Loucy (cell line): Measurements from ENCODE around the gene CHURC1.

Source experiments
- H2AFZ ChIP-seq: fragments of 200-600 bp; sonication (generic); 2 replicates; pipeline ENCODE4 v1.6.0; 2016; ENCODE audit warnings: antibody characterized with exemption, mild to moderate bottlenecking, low read length, moderate library complexity
- H3F3A ChIP-seq: fragments of 200-600 bp; 2 replicates; pipeline ENCODE4 v1.6.0; 2016; ENCODE audit warnings: antibody characterized with exemption, low read depth, mild to moderate bottlenecking
- H3K27me3 ChIP-seq: fragments of 200-600 bp; sonication (generic); 2 replicates; pipeline ENCODE4 v1.6.1; 2014; ENCODE audit warnings: low read length, mild to moderate bottlenecking; ENCODE audit not compliant: insufficient read depth, poor library complexity, severe bottlenecking
- H3K36me3 ChIP-seq: fragments of 200-600 bp; sonication (generic); 2 replicates; pipeline ENCODE4 v1.6.1; 2016; ENCODE audit warnings: low read length; ENCODE audit not compliant: insufficient read depth
- H3K4me1 ChIP-seq: fragments of 200-600 bp; sonication (generic); 2 replicates; pipeline ENCODE4 v1.5.1; 2014; ENCODE audit warnings: low read length, mild to moderate bottlenecking; ENCODE audit not compliant: insufficient read depth, poor library complexity, severe bottlenecking
- H3K4me2 ChIP-seq: fragments of 200-600 bp; sonication (generic); 2 replicates; pipeline ENCODE4 v1.6.0; 2014; ENCODE audit warnings: antibody characterized with exemption, low read length, low read depth, mild to moderate bottlenecking; ENCODE audit not compliant: poor library complexity, severe bottlenecking
- H3K4me3 ChIP-seq: fragments of 200-600 bp; sonication (generic); 2 replicates; pipeline ENCODE4 v1.5.1; 2014; ENCODE audit warnings: low read length, mild to moderate bottlenecking, mixed read lengths; ENCODE audit not compliant: poor library complexity, severe bottlenecking
- H3K79me2 ChIP-seq: fragments of 200-600 bp; sonication (generic); 2 replicates; pipeline ENCODE4 v1.6.1; 2014; ENCODE audit warnings: low read length; ENCODE audit not compliant: insufficient read depth
- H3K9ac ChIP-seq: fragments of 200-600 bp; sonication (generic); 2 replicates; pipeline ENCODE4 v1.6.0; 2014; ENCODE audit warnings: mild to moderate bottlenecking, low read depth, low read length, moderate library complexity; ENCODE audit not compliant: poor library complexity, severe bottlenecking
- H3K9me2 ChIP-seq: fragments of 200-600 bp; sonication (generic); replicated peaks from 2 replicates; pipeline ENCODE4 v1.6.1; 2016; ENCODE audit warnings: low read depth, low read length, mixed read lengths
- H3K9me3 ChIP-seq: fragments of 200-600 bp; sonication (generic); 2 replicates; pipeline ENCODE4 v1.6.1; 2014; ENCODE audit warnings: mild to moderate bottlenecking, antibody characterized with exemption, low read length, low read depth; ENCODE audit not compliant: insufficient read depth
- H4K20me1 ChIP-seq: fragments of 200-600 bp; sonication (generic); 2 replicates; pipeline ENCODE4 v1.6.0; 2014; ENCODE audit warnings: antibody characterized with exemption, low read length, mild to moderate bottlenecking; ENCODE audit not compliant: insufficient read depth, poor library complexity, severe bottlenecking
- EZH2phosphoT487 ChIP-seq: fragments of 200-600 bp; IDR thresholded peaks from 2 replicates; pipeline ENCODE4 v1.6.1; 2018; ENCODE audit warnings: antibody characterized with exemption, mild to moderate bottlenecking, moderate library complexity, borderline replicate concordance
- TF ChIP-seq, protein P1 (sequence below): fragments of 200-600 bp; sonication (generic); conservative IDR thresholded peaks from 2 replicates; pipeline ENCODE4 v1.5.1; 2014; ENCODE audit warnings: mild to moderate bottlenecking, antibody characterized with exemption, low read length

Gene CHURC1

DNA sequence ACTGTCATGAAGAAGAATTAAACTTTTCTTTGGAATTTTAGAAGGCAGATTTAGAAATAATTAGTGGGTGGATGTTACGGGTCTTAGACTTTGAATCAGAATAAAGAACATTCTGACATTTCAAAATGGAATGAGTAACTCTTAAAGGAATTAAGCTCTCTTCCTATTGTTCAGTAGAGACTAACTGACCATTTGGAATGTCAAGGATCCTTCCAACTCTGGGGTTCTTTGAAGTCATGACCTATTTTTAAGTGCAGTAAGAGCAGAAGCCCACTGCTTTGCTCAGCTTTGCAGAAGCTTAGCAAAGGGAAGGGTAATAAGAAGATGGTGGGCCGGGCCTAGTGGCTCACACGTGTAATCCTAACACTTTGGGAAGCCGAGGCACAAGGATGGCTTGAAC, 4.0 kb downstream of the CHURC1 start:
- H3K9me3 ChIP-seq, result no peaks in the 10 kb centered on the region
- peaks cover 41% of the 10 kb centered on the region for H3K79me2 ChIP-seq
- TF ChIP-seq, protein P1, sequence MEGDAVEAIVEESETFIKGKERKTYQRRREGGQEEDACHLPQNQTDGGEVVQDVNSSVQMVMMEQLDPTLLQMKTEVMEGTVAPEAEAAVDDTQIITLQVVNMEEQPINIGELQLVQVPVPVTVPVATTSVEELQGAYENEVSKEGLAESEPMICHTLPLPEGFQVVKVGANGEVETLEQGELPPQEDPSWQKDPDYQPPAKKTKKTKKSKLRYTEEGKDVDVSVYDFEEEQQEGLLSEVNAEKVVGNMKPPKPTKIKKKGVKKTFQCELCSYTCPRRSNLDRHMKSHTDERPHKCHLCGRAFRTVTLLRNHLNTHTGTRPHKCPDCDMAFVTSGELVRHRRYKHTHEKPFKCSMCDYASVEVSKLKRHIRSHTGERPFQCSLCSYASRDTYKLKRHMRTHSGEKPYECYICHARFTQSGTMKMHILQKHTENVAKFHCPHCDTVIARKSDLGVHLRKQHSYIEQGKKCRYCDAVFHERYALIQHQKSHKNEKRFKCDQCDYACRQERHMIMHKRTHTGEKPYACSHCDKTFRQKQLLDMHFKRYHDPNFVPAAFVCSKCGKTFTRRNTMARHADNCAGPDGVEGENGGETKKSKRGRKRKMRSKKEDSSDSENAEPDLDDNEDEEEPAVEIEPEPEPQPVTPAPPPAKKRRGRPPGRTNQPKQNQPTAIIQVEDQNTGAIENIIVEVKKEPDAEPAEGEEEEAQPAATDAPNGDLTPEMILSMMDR, result no peak
- no peak for TF ChIP-seq EZH2phosphoT487
- peaks cover 11% of the 10 kb centered on the region for H4K20me1 ChIP-seq
- no peaks in the 10 kb centered on the region for H3F3A ChIP-seq
- H3K27me3 ChIP-seq, result no peaks in the 10 kb centered on the region
- no peak overlapping the region for H3K4me2 ChIP-seq
- no peaks in the 10 kb centered on the region for H3K36me3 ChIP-seq
- H2AFZ ChIP-seq, result no peak overlapping the region
- peaks cover 24% of the 10 kb centered on the region for H3K4me1 ChIP-seq
- H3K9ac ChIP-seq, result no peak overlapping the region
- no peaks in the 10 kb centered on the region for H3K9me2 ChIP-seq
- H3K4me3 ChIP-seq, result no peak overlapping the region

DNA sequence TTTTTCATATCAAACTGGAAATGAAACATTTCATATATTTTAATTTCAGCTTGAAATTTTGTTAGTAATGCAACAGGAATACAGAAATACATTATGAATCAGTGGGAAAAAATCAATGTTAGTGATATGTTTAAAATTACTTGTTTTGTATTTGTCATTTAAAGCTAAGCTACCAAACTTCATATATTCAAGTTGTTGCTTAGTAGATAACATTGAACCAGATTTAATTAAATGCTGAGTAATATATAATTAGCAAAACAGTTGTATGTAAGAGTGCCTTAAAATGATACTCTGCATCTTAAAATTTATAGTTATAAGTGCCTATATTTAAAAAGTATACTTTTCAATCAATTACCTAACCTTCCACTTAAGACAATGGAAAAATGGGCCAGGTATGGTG, 5.0 kb downstream of the CHURC1 start:
- H3K79me2 ChIP-seq, result peaks cover 41% of the 10 kb centered on the region
- no peaks in the 10 kb centered on the region for H3K9me3 ChIP-seq
- peaks cover 20% of the 10 kb centered on the region for H3K4me1 ChIP-seq
- H3K36me3 ChIP-seq, result no peaks in the 10 kb centered on the region
- H2AFZ ChIP-seq, result no peak overlapping the region
- no peak overlapping the region for H3K4me3 ChIP-seq
- no peaks in the 10 kb centered on the region for H3K9me2 ChIP-seq
- H3K4me2 ChIP-seq, result no peak overlapping the region
- H3F3A ChIP-seq, result no peaks in the 10 kb centered on the region
- no peak overlapping the region for H3K9ac ChIP-seq
- TF ChIP-seq EZH2phosphoT487, result no peak
- TF ChIP-seq, protein P1, result no peak
- peaks cover 11% of the 10 kb centered on the region for H4K20me1 ChIP-seq
- no peaks in the 10 kb centered on the region for H3K27me3 ChIP-seq

DNA sequence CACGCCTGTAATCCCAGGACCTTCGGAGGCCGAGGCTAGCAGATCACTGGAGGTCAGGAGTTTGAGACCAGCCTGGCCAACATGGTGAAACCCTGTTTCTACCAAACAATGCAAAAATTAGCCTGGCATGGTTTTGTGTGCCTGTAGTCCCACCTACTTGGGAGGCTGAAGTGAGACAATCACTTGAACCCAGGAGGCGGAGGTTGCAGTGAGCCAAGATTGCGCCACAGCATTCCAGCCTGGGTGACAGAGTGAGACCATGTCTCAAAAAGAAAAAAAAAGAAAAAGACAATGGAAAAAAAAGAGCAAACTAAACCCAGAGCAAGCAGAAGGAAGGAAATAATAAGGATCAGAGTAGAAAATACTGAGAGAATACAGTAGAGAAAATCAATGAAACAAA, 5.4 kb downstream of the CHURC1 start:
- peaks cover 11% of the 10 kb centered on the region for H4K20me1 ChIP-seq
- no peaks in the 10 kb centered on the region for H3K36me3 ChIP-seq
- no peak overlapping the region for H2AFZ ChIP-seq
- no peaks in the 10 kb centered on the region for H3F3A ChIP-seq
- no peak overlapping the region for H3K9ac ChIP-seq
- no peaks in the 10 kb centered on the region for H3K9me3 ChIP-seq
- H3K4me1 ChIP-seq, result peaks cover 20% of the 10 kb centered on the region
- H3K27me3 ChIP-seq, result no peaks in the 10 kb centered on the region
- H3K9me2 ChIP-seq, result no peaks in the 10 kb centered on the region
- H3K4me3 ChIP-seq, result no peak overlapping the region
- TF ChIP-seq, protein P1, result no peak
- no peak for TF ChIP-seq EZH2phosphoT487
- H3K4me2 ChIP-seq, result no peak overlapping the region
- H3K79me2 ChIP-seq, result peaks cover 38% of the 10 kb centered on the region
